ENCODE results near the gene MCEE.
A peak's percentile ranks its signal among the peaks of the same experiment; 100 is the strongest.
"Not testable (repeated sequence)": the region's sequence is repeated elsewhere in the genome, so short reads cannot be mapped to it uniquely, and the experiment has no call there.

The MCEE gene

GRCh38 chr2:71126957-71127356, 3.1 kb downstream of the MCEE start:
- no peak for DNase-seq

- no peak for DNase-seq
These were observed 4.3 kb downstream of the MCEE start for GRCh38 chr2:71125506-71126294.

GRCh38 chr2:71122387-71123298, 7.4 kb downstream of the MCEE start:
- peak; percentile 25 for DNase-seq

- no peak for DNase-seq
These were observed 8.6 kb downstream of the MCEE start for GRCh38 chr2:71121479-71121878.

- DNase-seq: no peak
These were observed 9.8 kb downstream of the MCEE start for GRCh38 chr2:71120195-71120594.

- no peak for DNase-seq
These were observed 13.0 kb downstream of the MCEE start for GRCh38 chr2:71117063-71117462.

GRCh38 chr2:71113843-71114242, 16.2 kb downstream of the MCEE start:
- DNase-seq: no peak

- no peak for DNase-seq
These were observed 21.9 kb downstream of the MCEE start for GRCh38 chr2:71108091-71108490.

GRCh38 chr2:71106463-71106862, 23.6 kb downstream of the MCEE start:
- not testable (repeated sequence) for DNase-seq

- no peak for DNase-seq
These were observed 26.2 kb downstream of the MCEE start for GRCh38 chr2:71103809-71104208.

GRCh38 chr2:71102981-71103681, 26.9 kb downstream of the MCEE start:
- DNase-seq: no peak

- peak; percentile 91 for DNase-seq
These were observed 28.4 kb downstream of the MCEE start for GRCh38 chr2:71101656-71102055.

- DNase-seq: peak; percentile 60
These were observed 29.6 kb downstream of the MCEE start for GRCh38 chr2:71100195-71100964.

- not testable (repeated sequence) for DNase-seq
These were observed 37.4 kb downstream of the MCEE start for GRCh38 chr2:71092491-71093260.

- DNase-seq: not testable (repeated sequence)
These were observed 38.2 kb downstream of the MCEE start for GRCh38 chr2:71091808-71092207.

GRCh38 chr2:71089475-71089874, 40.6 kb downstream of the MCEE start:
- DNase-seq: not testable (repeated sequence)

GRCh38 chr2:71085325-71086003, 44.6 kb downstream of the MCEE start:
- DNase-seq: not testable (repeated sequence)

GRCh38 chr2:71083752-71084312, 46.2 kb downstream of the MCEE start:
- DNase-seq: not testable (repeated sequence)

- DNase-seq: not testable (repeated sequence)
These were observed 46.7 kb downstream of the MCEE start for GRCh38 chr2:71083297-71083696.
